ENCODE results near the gene SLPI. TPM values are rescaled to one million over a fixed set of nuclear protein-coding genes. Genes with fewer than 3 reads are reported as not detected.

Gene SLPI
- total and polyA plus RNA-seq, 3 donors from 2014 or later = 6.9 to 104 (median 8.2) TPM

DNA sequence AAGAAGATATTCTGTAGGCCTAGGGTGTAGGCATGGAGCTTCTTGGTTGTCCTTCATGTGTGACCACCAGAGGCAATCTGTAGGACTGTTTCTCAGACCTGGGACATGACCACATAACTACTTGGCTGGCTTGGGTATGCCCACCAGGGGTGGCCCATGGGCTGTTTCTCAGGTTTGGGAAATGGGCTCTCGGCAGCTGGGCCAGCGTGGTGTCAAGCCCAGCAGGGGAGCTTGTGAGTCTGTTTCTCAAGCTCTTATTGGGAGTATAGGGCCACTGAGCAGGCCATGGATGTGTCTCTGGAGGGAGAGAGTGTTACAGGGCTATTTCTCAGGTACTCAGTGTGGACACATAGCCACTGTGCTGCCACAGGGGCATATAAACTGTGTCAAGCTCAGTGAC lies 35.7 kb downstream of the SLPI start:
- 95% methylated on average over 2 of the region's 2 CpGs; no CpG with 5 or more reads in 1 of the 2 donors for WGBS, 2 donors
- Histone ChIP-seq H3K36me3 (ENCODE audit: low read depth, missing control alignments) (no peaks in the 10 kb centered on the region), H3K9me3 (no peaks in the 10 kb centered on the region), H3K4me1 (no peaks in the 10 kb centered on the region), H3K27ac (no peak overlapping the region), H3K27me3 (no peaks in the 10 kb centered on the region), H3K4me3 (no peak overlapping the region)
- no peak for TF ChIP-seq POLR2A (IDR thresholded peaks at IDR 0.05)
- TF ChIP-seq, protein P1, sequence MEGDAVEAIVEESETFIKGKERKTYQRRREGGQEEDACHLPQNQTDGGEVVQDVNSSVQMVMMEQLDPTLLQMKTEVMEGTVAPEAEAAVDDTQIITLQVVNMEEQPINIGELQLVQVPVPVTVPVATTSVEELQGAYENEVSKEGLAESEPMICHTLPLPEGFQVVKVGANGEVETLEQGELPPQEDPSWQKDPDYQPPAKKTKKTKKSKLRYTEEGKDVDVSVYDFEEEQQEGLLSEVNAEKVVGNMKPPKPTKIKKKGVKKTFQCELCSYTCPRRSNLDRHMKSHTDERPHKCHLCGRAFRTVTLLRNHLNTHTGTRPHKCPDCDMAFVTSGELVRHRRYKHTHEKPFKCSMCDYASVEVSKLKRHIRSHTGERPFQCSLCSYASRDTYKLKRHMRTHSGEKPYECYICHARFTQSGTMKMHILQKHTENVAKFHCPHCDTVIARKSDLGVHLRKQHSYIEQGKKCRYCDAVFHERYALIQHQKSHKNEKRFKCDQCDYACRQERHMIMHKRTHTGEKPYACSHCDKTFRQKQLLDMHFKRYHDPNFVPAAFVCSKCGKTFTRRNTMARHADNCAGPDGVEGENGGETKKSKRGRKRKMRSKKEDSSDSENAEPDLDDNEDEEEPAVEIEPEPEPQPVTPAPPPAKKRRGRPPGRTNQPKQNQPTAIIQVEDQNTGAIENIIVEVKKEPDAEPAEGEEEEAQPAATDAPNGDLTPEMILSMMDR (IDR thresholded peaks at IDR 0.05) = no peak
- no peak for DNase-seq
- intact Hi-C loops (cut with DNase I; ENCODE audit: low total_unique reads) = no loop called here

GRCh38 chr20:45218124-45218523 lies 36.2 kb downstream of the SLPI start:
- Histone ChIP-seq H3K9me3 (no peaks in the 10 kb centered on the region), H3K4me3 (no peak overlapping the region), H3K27me3 (no peaks in the 10 kb centered on the region), H3K36me3 (ENCODE audit: low read depth, missing control alignments) (no peaks in the 10 kb centered on the region), H3K27ac (no peak overlapping the region), H3K4me1 (no peaks in the 10 kb centered on the region)
- WGBS, 2 donors = 84% methylated on average over 4 of the region's 4 CpGs
- intact Hi-C loops (cut with DNase I; ENCODE audit: low total_unique reads) = no loop called here
- DNase-seq = no peak
- no peak for TF ChIP-seq POLR2A (IDR thresholded peaks at IDR 0.05)
- TF ChIP-seq, protein P1 (IDR thresholded peaks at IDR 0.05) = no peak

- intact Hi-C loops (cut with DNase I; ENCODE audit: low total_unique reads) = no loop called here
- no peak overlapping the region for H3K4me3 ChIP-seq
- 85 to 91% methylated on average over 3 of the region's 3 CpGs for WGBS, 2 donors
- H3K27me3 ChIP-seq = no peaks in the 10 kb centered on the region
- no peaks in the 10 kb centered on the region for H3K36me3 ChIP-seq (ENCODE audit: low read depth, missing control alignments)
- no peak for DNase-seq
- no peak for TF ChIP-seq POLR2A (IDR thresholded peaks at IDR 0.05)
- TF ChIP-seq, protein P1 (IDR thresholded peaks at IDR 0.05) = no peak
- H3K9me3 ChIP-seq = no peaks in the 10 kb centered on the region
- no peak overlapping the region for H3K27ac ChIP-seq
- H3K4me1 ChIP-seq = no peaks in the 10 kb centered on the region
Observed at GRCh38 chr20:45212836-45213235, 41.5 kb downstream of the SLPI start.

GRCh38 chr20:45211569-45212474 lies 42.5 kb downstream of the SLPI start:
- no peak for TF ChIP-seq POLR2A (IDR thresholded peaks at IDR 0.05)
- TF ChIP-seq, protein P1 (IDR thresholded peaks at IDR 0.05) = no peak
- no peaks in the 10 kb centered on the region for H3K27me3 ChIP-seq

GRCh38 chr20:45209924-45210323 lies 44.4 kb downstream of the SLPI start:
- intact Hi-C loops (cut with DNase I; ENCODE audit: low total_unique reads) = no loop called here
- Histone ChIP-seq H3K36me3 (ENCODE audit: low read depth, missing control alignments) (no peaks in the 10 kb centered on the region), H3K9me3 (no peaks in the 10 kb centered on the region), H3K4me1 (no peaks in the 10 kb centered on the region), H3K4me3 (no peak overlapping the region), H3K27ac (no peak overlapping the region), H3K27me3 (no peaks in the 10 kb centered on the region)
- WGBS, 2 donors = 97 to 100% methylated on average over 1 of the region's 1 CpG
- no peak for DNase-seq
- no peak for TF ChIP-seq POLR2A (IDR thresholded peaks at IDR 0.05)
- TF ChIP-seq, protein P1 (IDR thresholded peaks at IDR 0.05) = no peak

More at GRCh38 chr20:45211569-45212474, 42.5 kb downstream of the SLPI start:
- intact Hi-C loops (cut with DNase I; ENCODE audit: low total_unique reads) = no loop called here
- Histone ChIP-seq H3K9me3 (no peaks in the 10 kb centered on the region), H3K4me1 (no peaks in the 10 kb centered on the region), H3K27ac (no peak overlapping the region), H3K36me3 (ENCODE audit: low read depth, missing control alignments) (no peaks in the 10 kb centered on the region), H3K4me3 (no peak overlapping the region)
- DNase-seq = no peak
